GM23248 (cell line): ENCODE measurements around the gene SMOC2. TPM values are rescaled to one million over a fixed set of nuclear protein-coding genes. Genes with fewer than 3 reads are reported as not detected.

ENCODE experiments used
- DNase-seq: peaks from one replicate; pipeline ENCODE4 v3.0.0-alpha.2; 2015
- H2AFZ ChIP-seq: fragments of 200-600 bp; sonication (generic); 2 replicates; pipeline ENCODE4 v1.6.1; 2016; ENCODE audit warnings: antibody characterized with exemption
- H3F3A ChIP-seq: fragments of 200-600 bp; sonication (generic); 2 replicates; pipeline ENCODE4 v1.6.1; 2016; ENCODE audit warnings: mild to moderate bottlenecking, antibody characterized with exemption, mixed run types; ENCODE audit not compliant: insufficient read depth
- H3K27ac ChIP-seq: fragments of 200-600 bp; sonication (generic); 2 replicates; pipeline ENCODE4 v1.5.1; 2016; ENCODE audit warnings: mild to moderate bottlenecking
- H3K27me3 ChIP-seq: fragments of 200-600 bp; sonication (generic); replicated peaks from 2 replicates; pipeline ENCODE4 v1.6.1; 2016; ENCODE audit warnings: mild to moderate bottlenecking; ENCODE audit not compliant: insufficient read depth
- H3K36me3 ChIP-seq: fragments of 200-600 bp; sonication (generic); 2 replicates; pipeline ENCODE4 v1.6.1; 2016; ENCODE audit warnings: low read depth, mild to moderate bottlenecking
- H3K4me1 ChIP-seq: fragments of 200-600 bp; sonication (generic); 2 replicates; pipeline ENCODE4 v1.6.1; 2016; ENCODE audit warnings: mild to moderate bottlenecking; ENCODE audit not compliant: insufficient read depth
- H3K4me2 ChIP-seq: fragments of 200-600 bp; sonication (generic); one replicate; pipeline ENCODE4 v1.6.1; 2016; ENCODE audit warnings: mild to moderate bottlenecking; ENCODE audit not compliant: unreplicated experiment
- H3K4me3 ChIP-seq: fragments of 200-600 bp; sonication (generic); 2 replicates; pipeline ENCODE4 v1.5.1; 2016; ENCODE audit warnings: mild to moderate bottlenecking
- H3K79me2 ChIP-seq: fragments of 200-600 bp; sonication (generic); 2 replicates; pipeline ENCODE4 v1.6.1; 2016; ENCODE audit warnings: mild to moderate bottlenecking; ENCODE audit not compliant: insufficient read depth
- H3K9ac ChIP-seq: fragments of 200-600 bp; sonication (generic); 2 replicates; pipeline ENCODE4 v1.6.1; 2016; ENCODE audit warnings: mild to moderate bottlenecking
- H3K9me2 ChIP-seq: fragments of 200-600 bp; sonication (generic); 2 replicates; pipeline ENCODE4 v1.6.1; 2016; ENCODE audit warnings: mixed run types, mild to moderate bottlenecking, moderate library complexity; ENCODE audit not compliant: insufficient read depth
- H3K9me3 ChIP-seq: fragments of 200-600 bp; sonication (generic); one replicate; pipeline ENCODE4 v1.6.1; 2017; ENCODE audit warnings: low read depth
- H4K20me1 ChIP-seq: fragments of 200-600 bp; sonication (generic); 2 replicates; pipeline ENCODE4 v1.6.0; 2016; ENCODE audit not compliant: insufficient read depth
- EZH2 ChIP-seq: fragments of 200-600 bp; sonication (generic); IDR thresholded peaks from 2 replicates; pipeline ENCODE4 v1.6.1; 2018; ENCODE audit warnings: antibody characterized with exemption, mild to moderate bottlenecking; ENCODE audit not compliant: insufficient read depth, poor library complexity, severe bottlenecking
- EZH2phosphoT487 ChIP-seq: fragments of 200-600 bp; sonication (generic); IDR thresholded peaks from 2 replicates; pipeline ENCODE4 v1.6.1; 2018; ENCODE audit warnings: antibody characterized with exemption, moderate library complexity, mild to moderate bottlenecking, low read depth; ENCODE audit not compliant: insufficient read depth
- WGBS, 2 experiments: methylation state at CpG; one replicate each; pipeline ENCODE4 v1.1.6; 2015 to 2017; ENCODE audit warnings: low lambda C conversion rate in 2 of 2, low coverage in 1 of 2; ENCODE audit errors: missing lambda C conversion rate in 2 of 2; 5-methylcytosine and 5-hydroxymethylcytosine counted together
- in situ Hi-C: fragments of 300-500 bp; cut with MboI; formaldehyde crosslinking; loops from 2 replicates; pipeline ENCODE4 v1.15.0; 2020
- polyA plus RNA-seq: library from polyadenylated mRNA; unstranded; fragments of >200 nt; fragmentation: Nextera tagmentation; extraction: Ambion mirVana; gene quantifications from 2 replicates; pipeline ENCODE4 v1.2.1, GENCODE V29; 2016
- total RNA-seq: library from RNA; depleted of rRNA; stranded (reverse); fragments of >200 nt; shearing (Covaris generic); gene quantifications from 2 replicates; pipeline ENCODE4 v1.2.3, GENCODE V29; 2014

Gene SMOC2
- total and polyA plus RNA-seq, 2 experiments from 2014 or later: not detected

GRCh38 chr6:168583126-168583525 is 142.1 kb downstream of the SMOC2 start:
- TF ChIP-seq EZH2phosphoT487 (no peak), EZH2 (no peak)
- Histone ChIP-seq H3K27ac (no peak overlapping the region), H3K9me3 (no peaks in the 10 kb centered on the region), H3K9me2 (no peaks in the 10 kb centered on the region), H3K9ac (no peak overlapping the region), H3K4me1 (no peaks in the 10 kb centered on the region), H3K79me2 (no peaks in the 10 kb centered on the region), H3F3A (no peaks in the 10 kb centered on the region), H3K36me3 (no peaks in the 10 kb centered on the region), H2AFZ (no peak overlapping the region), H4K20me1 (no peaks in the 10 kb centered on the region), H3K27me3 (no peaks in the 10 kb centered on the region), H3K4me3 (no peak overlapping the region), H3K4me2 (no peak overlapping the region)
- in situ Hi-C loops: no loop called here
- DNase-seq: no peak
- WGBS, 2 experiments: 45 to 48% methylated on average over 6 of the region's 6 CpGs

GRCh38 chr6:168583821-168584220 is 142.8 kb downstream of the SMOC2 start:
- Histone ChIP-seq H3K9ac (no peak overlapping the region), H3K27ac (no peak overlapping the region), H3K27me3 (no peaks in the 10 kb centered on the region), H3K9me3 (no peaks in the 10 kb centered on the region), H3K79me2 (no peaks in the 10 kb centered on the region), H3K9me2 (no peaks in the 10 kb centered on the region), H3K4me1 (no peaks in the 10 kb centered on the region), H3K4me3 (no peak overlapping the region), H4K20me1 (no peaks in the 10 kb centered on the region), H2AFZ (no peak overlapping the region), H3F3A (no peaks in the 10 kb centered on the region), H3K36me3 (no peaks in the 10 kb centered on the region), H3K4me2 (no peak overlapping the region)
- WGBS, 2 experiments: 51 to 61% methylated on average over 9 of the region's 9 CpGs
- in situ Hi-C loops: no loop called here
- TF ChIP-seq EZH2 (no peak), EZH2phosphoT487 (no peak)
- DNase-seq: no peak

DNA sequence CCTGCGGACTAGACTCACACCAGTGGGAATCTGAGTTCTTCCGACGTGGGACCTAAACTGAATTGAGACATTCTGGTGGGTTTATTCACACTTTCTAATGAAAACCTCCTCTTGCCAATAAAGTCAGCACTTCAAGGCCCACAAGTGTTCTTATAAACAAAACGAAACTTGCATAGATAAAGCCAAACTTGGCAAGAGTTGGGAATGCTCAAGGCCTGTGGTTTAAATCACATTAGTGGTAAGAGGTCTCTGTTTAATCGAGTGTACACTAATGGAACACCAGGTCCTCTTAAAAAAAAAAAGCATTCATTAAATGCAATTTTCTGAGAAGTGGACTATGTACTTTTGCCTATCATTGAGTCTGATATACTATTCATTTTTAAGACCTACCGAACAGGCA is 143.3 kb downstream of the SMOC2 start:
- H3K9ac ChIP-seq: no peak overlapping the region
- no peaks in the 10 kb centered on the region for H3K9me3 ChIP-seq
- 47 to 52% methylated on average over 6 of the region's 6 CpGs for WGBS, 2 experiments
- no peaks in the 10 kb centered on the region for H3K36me3 ChIP-seq
- H3K4me3 ChIP-seq: no peak overlapping the region
- no peaks in the 10 kb centered on the region for H3K9me2 ChIP-seq
- in situ Hi-C loops: no loop called here
- no peak overlapping the region for H3K4me2 ChIP-seq
- no peak overlapping the region for H3K27ac ChIP-seq
- no peak for DNase-seq
- no peaks in the 10 kb centered on the region for H3K27me3 ChIP-seq
- H3K4me1 ChIP-seq: no peaks in the 10 kb centered on the region
- no peaks in the 10 kb centered on the region for H4K20me1 ChIP-seq
- TF ChIP-seq EZH2phosphoT487: no peak
- no peak for TF ChIP-seq EZH2
- H2AFZ ChIP-seq: no peak overlapping the region
- H3F3A ChIP-seq: no peaks in the 10 kb centered on the region
- no peaks in the 10 kb centered on the region for H3K79me2 ChIP-seq

DNA sequence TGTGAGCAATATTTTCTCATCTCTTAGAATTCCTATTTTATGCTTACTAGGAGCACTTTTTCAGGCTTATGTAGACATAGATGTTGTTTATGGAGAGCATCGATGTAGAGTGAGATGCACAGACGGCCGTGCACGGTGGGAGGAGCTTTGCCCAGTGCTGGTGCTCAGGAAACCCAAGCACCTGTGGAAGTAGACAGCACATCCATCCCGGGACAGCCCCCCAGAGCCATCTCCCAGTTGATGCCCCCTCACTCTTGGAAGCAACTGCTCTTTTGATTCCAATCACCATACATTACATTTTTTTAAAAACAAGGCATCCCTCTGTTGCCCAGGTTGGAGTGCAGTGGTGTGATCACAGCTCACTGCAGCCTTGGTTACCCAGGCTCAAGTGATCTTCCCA is 143.7 kb downstream of the SMOC2 start:
- Histone ChIP-seq H2AFZ (no peak overlapping the region), H3K27ac (no peak overlapping the region), H3K27me3 (no peaks in the 10 kb centered on the region), H4K20me1 (no peaks in the 10 kb centered on the region), H3K4me1 (no peaks in the 10 kb centered on the region), H3K9ac (no peak overlapping the region), H3K9me3 (no peaks in the 10 kb centered on the region), H3K79me2 (no peaks in the 10 kb centered on the region), H3K4me3 (no peak overlapping the region), H3K9me2 (no peaks in the 10 kb centered on the region), H3F3A (no peaks in the 10 kb centered on the region), H3K4me2 (no peak overlapping the region), H3K36me3 (no peaks in the 10 kb centered on the region)
- DNase-seq: no peak
- TF ChIP-seq EZH2 (no peak), EZH2phosphoT487 (no peak)
- in situ Hi-C loops: no loop called here
- 36 to 52% methylated on average over 5 of the region's 5 CpGs for WGBS, 2 experiments

GRCh38 chr6:168585441-168585840 is 144.5 kb downstream of the SMOC2 start:
- Histone ChIP-seq H3K4me1 (no peaks in the 10 kb centered on the region), H3K79me2 (no peaks in the 10 kb centered on the region), H3K36me3 (no peaks in the 10 kb centered on the region), H3K27me3 (no peaks in the 10 kb centered on the region), H3K27ac (no peak overlapping the region), H3K9me3 (no peaks in the 10 kb centered on the region), H3K4me2 (no peak overlapping the region), H3K9me2 (no peaks in the 10 kb centered on the region), H4K20me1 (no peaks in the 10 kb centered on the region), H3K4me3 (no peak overlapping the region), H2AFZ (no peak overlapping the region), H3K9ac (no peak overlapping the region), H3F3A (no peaks in the 10 kb centered on the region)
- in situ Hi-C loops: no loop called here
- no peak for DNase-seq
- TF ChIP-seq EZH2 (no peak), EZH2phosphoT487 (no peak)
- 37 to 39% methylated on average over 3 of the region's 3 CpGs for WGBS, 2 experiments
